ENCODE data around the gene GGCT. TPM values are rescaled to one million over a fixed set of nuclear protein-coding genes. Genes with fewer than 3 reads are reported as not detected.

The GGCT gene
- polyA plus RNA-seq, 1 donor (not counting 4 experiments of a cell fraction or from before 2014, with no cell fraction given) = 59.8 TPM

GRCh38 chr7:30463405-30464145 lies 41.1 kb downstream of the GGCT start:
- Histone ChIP-seq H3K4me1 (ENCODE audit: control insufficient read depth, extremely low read depth, insufficient read depth, low read length) (peaks cover under 1% of the 10 kb centered on the region), H3K9me3 (ENCODE audit: control insufficient read depth, low read depth, low read length) (no peaks in the 10 kb centered on the region)

GRCh38 chr7:30462179-30462578 lies 42.5 kb downstream of the GGCT start:
- no peak overlapping the region for H2AFZ ChIP-seq (ENCODE audit: control insufficient read depth, low read length)
- H3K4me1 ChIP-seq (ENCODE audit: control insufficient read depth, extremely low read depth, insufficient read depth, low read length) = no peaks in the 10 kb centered on the region
- no peaks in the 10 kb centered on the region for H4K20me1 ChIP-seq (ENCODE audit: control insufficient read depth, extremely low read depth, insufficient read depth, low read length)
- no peak overlapping the region for H3K4me2 ChIP-seq (ENCODE audit: control insufficient read depth, extremely low read depth, insufficient read depth, low read depth, low read length)
- no peaks in the 10 kb centered on the region for H3K36me3 ChIP-seq (ENCODE audit: control insufficient read depth in 2 of 2, extremely low read depth in 1 of 2, insufficient read depth in 2 of 2, low read length in 2 of 2)
- no peaks in the 10 kb centered on the region for H3K9me3 ChIP-seq (ENCODE audit: control insufficient read depth, low read depth, low read length)
- FAIRE-seq = no peak
- DNase-seq (ENCODE audit: low read depth, low spot score) = no peak
- no peaks in the 10 kb centered on the region for H3K9me1 ChIP-seq (ENCODE audit: control insufficient read depth, extremely low read depth, insufficient read depth, low read length)
- no peak overlapping the region for H3K27ac ChIP-seq (ENCODE audit: control insufficient read depth, insufficient read depth, low read length)
- H3K79me2 ChIP-seq (ENCODE audit: control insufficient read depth, insufficient read depth, low read length) = no peaks in the 10 kb centered on the region
- H3K9ac ChIP-seq (ENCODE audit: control insufficient read depth, extremely low read depth, insufficient read depth, low read length) = no peak overlapping the region
- no peaks in the 10 kb centered on the region for H3K27me3 ChIP-seq (ENCODE audit: control insufficient read depth, extremely low read depth, insufficient read depth, low read length)
- no peak overlapping the region for H3K4me3 ChIP-seq (ENCODE audit: control insufficient read depth in 2 of 3, extremely low read depth in 1 of 3, insufficient read depth in 2 of 3, low read depth in 1 of 3, low read length in 3 of 3)
- dilution Hi-C loops (cut with MboI; ENCODE audit: extremely low pct_ligation_motif_present, low sequenced_read_pairs) = no loop called here
- no peak for TF ChIP-seq EZH2 (IDR thresholded peaks at IDR 0.05; ENCODE audit: low read length)
- TF ChIP-seq, protein P1, sequence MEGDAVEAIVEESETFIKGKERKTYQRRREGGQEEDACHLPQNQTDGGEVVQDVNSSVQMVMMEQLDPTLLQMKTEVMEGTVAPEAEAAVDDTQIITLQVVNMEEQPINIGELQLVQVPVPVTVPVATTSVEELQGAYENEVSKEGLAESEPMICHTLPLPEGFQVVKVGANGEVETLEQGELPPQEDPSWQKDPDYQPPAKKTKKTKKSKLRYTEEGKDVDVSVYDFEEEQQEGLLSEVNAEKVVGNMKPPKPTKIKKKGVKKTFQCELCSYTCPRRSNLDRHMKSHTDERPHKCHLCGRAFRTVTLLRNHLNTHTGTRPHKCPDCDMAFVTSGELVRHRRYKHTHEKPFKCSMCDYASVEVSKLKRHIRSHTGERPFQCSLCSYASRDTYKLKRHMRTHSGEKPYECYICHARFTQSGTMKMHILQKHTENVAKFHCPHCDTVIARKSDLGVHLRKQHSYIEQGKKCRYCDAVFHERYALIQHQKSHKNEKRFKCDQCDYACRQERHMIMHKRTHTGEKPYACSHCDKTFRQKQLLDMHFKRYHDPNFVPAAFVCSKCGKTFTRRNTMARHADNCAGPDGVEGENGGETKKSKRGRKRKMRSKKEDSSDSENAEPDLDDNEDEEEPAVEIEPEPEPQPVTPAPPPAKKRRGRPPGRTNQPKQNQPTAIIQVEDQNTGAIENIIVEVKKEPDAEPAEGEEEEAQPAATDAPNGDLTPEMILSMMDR (optimal IDR thresholded peaks at IDR 0.05 in 1 of 3, IDR thresholded peaks at IDR 0.05 in 1 of 3, conservative IDR thresholded peaks at IDR 0.05 in 1 of 3; ENCODE audit: extremely low read depth in 1 of 3, insufficient read depth in 2 of 3, low read length in 3 of 3) = no peak

More at GRCh38 chr7:30463405-30464145, 41.1 kb downstream of the GGCT start:
- no peaks in the 10 kb centered on the region for H4K20me1 ChIP-seq (ENCODE audit: control insufficient read depth, extremely low read depth, insufficient read depth, low read length)
- dilution Hi-C loops (cut with MboI; ENCODE audit: extremely low pct_ligation_motif_present, low sequenced_read_pairs) = no loop called here
- no peak for FAIRE-seq
- no peaks in the 10 kb centered on the region for H3K9me1 ChIP-seq (ENCODE audit: control insufficient read depth, extremely low read depth, insufficient read depth, low read length)
- no peak overlapping the region for H3K4me2 ChIP-seq (ENCODE audit: control insufficient read depth, extremely low read depth, insufficient read depth, low read depth, low read length)
- TF ChIP-seq, protein P1 (optimal IDR thresholded peaks at IDR 0.05 in 1 of 3, IDR thresholded peaks at IDR 0.05 in 1 of 3, conservative IDR thresholded peaks at IDR 0.05 in 1 of 3; ENCODE audit: extremely low read depth in 1 of 3, insufficient read depth in 2 of 3, low read length in 3 of 3) = no peak
- TF ChIP-seq EZH2 (IDR thresholded peaks at IDR 0.05; ENCODE audit: low read length) = no peak
- H3K79me2 ChIP-seq (ENCODE audit: control insufficient read depth, insufficient read depth, low read length) = no peaks in the 10 kb centered on the region
- H3K4me3 ChIP-seq (ENCODE audit: control insufficient read depth in 2 of 3, extremely low read depth in 1 of 3, insufficient read depth in 2 of 3, low read depth in 1 of 3, low read length in 3 of 3) = no peak overlapping the region
- H3K27me3 ChIP-seq (ENCODE audit: control insufficient read depth, extremely low read depth, insufficient read depth, low read length) = no peaks in the 10 kb centered on the region
- H3K27ac ChIP-seq (ENCODE audit: control insufficient read depth, insufficient read depth, low read length) = no peak overlapping the region
- H2AFZ ChIP-seq (ENCODE audit: control insufficient read depth, low read length) = no peak overlapping the region
- no peak overlapping the region for H3K9ac ChIP-seq (ENCODE audit: control insufficient read depth, extremely low read depth, insufficient read depth, low read length)
- H3K36me3 ChIP-seq (ENCODE audit: control insufficient read depth in 2 of 2, extremely low read depth in 1 of 2, insufficient read depth in 2 of 2, low read length in 2 of 2) = no peaks in the 10 kb centered on the region
- DNase-seq (ENCODE audit: low read depth, low spot score) = no peak
